Hair follicular keratinocyte (primary cell): Measurements from ENCODE around the gene AMN. TPM values are rescaled to one million over a fixed set of nuclear protein-coding genes. Genes with fewer than 3 reads are reported as not detected.

Experiments used
- total RNA-seq: library from RNA; depleted of rRNA; stranded (reverse); fragments of >200 nt; gene quantifications from 2 replicates; pipeline ENCODE4 v1.2.3, GENCODE V29; 2015

Gene AMN
- total RNA-seq: 0.15 and 0.70 TPM in 2 replicates

DNA sequence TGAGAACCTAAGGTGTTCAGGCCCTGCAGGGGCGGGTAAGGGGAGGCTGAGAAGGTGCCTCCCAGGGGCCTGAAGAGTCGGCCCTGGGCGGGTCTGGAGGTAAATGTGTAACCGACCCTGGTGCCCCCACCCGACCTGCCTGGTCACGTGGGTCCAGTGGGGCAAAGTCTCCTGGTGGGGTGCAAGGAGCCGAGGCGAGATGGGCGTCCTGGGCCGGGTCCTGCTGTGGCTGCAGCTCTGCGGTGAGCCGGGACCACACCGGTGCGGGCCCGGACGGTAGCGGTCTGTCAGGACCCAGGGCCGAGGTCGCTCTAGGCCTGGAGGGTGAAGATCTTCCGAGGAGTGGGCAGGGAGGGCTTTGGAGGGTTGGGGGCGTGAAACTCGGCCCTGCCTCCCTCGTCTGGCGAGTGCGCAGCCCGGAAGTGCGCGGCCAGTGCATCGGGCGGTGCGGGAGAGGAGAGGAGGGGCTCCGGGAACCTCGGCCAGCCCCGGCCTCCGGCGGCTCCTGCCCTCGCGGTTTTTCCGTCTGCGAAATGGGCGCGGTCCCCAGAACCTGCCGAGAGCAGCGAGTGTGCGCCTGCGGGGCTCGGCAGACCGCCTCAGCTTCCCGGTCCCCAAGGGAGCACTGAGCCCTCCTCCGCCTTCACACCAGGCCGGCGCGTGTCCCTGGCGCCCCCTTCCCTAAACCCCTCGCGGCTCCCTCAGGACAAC is at the start of gene AMN:
AMN (plus strand) TSS at position 174 of the 711 bp plus-strand sequence; CDS start at position 200, 26 bp downstream.

Other genes with a start within 250 kb of the AMN start
- 15.1 and 16.4 TPM in 2 replicates for gene TRAF3, start 145.2 kb upstream of the AMN start, total RNA-seq
- 38.6 and 53.4 TPM in 2 replicates for gene CDC42BPB, start 134.9 kb downstream of the AMN start, total RNA-seq
- not detected in 2 replicates for gene LBHD2, start 161.5 kb downstream of the AMN start, total RNA-seq
- not detected in 2 replicates for gene EXOC3L4, start 172.1 kb downstream of the AMN start, total RNA-seq
- 1.2 and 3.3 TPM in 2 replicates for gene TNFAIP2, start 200.8 kb downstream of the AMN start, total RNA-seq